GM19438 (cell line): Measurements from ENCODE around the gene FYN.

Source experiments
- ATAC-seq: cut with Tn5 transposase; IDR thresholded peaks from one replicate; pipeline ENCODE4 v1.9.1; 2021; ENCODE audit warnings: low read depth; ENCODE audit not compliant: unreplicated experiment

FYN gene

GRCh38 chr6:111759331-111759835 is 113.9 kb downstream of the FYN start:
- no peak for ATAC-seq

GRCh38 chr6:111758608-111759329 is 114.5 kb downstream of the FYN start:
- ATAC-seq, result no peak

GRCh38 chr6:111757342-111757741 is 115.9 kb downstream of the FYN start:
- ATAC-seq, result no peak

- no peak for ATAC-seq
Observed at GRCh38 chr6:111754423-111754822, 118.8 kb downstream of the FYN start.

- no peak for ATAC-seq
Observed at GRCh38 chr6:111753573-111753972, 119.7 kb downstream of the FYN start.

- ATAC-seq, result no peak
Observed at GRCh38 chr6:111752476-111752875, 120.8 kb downstream of the FYN start.

- peak; percentile 94 for ATAC-seq
Observed at GRCh38 chr6:111750753-111751673, 122.2 kb downstream of the FYN start.

- no peak for ATAC-seq
Observed at GRCh38 chr6:111750153-111750552, 123.1 kb downstream of the FYN start.

- ATAC-seq, result no peak
Observed at GRCh38 chr6:111748231-111748647, 125.0 kb downstream of the FYN start.

- no peak for ATAC-seq
Observed at GRCh38 chr6:111747829-111748228, 125.4 kb downstream of the FYN start.

- no peak for ATAC-seq
Observed at GRCh38 chr6:111747396-111747795, 125.9 kb downstream of the FYN start.

- no peak for ATAC-seq
Observed at GRCh38 chr6:111746983-111747382, 126.3 kb downstream of the FYN start.

GRCh38 chr6:111745636-111746035 is 127.6 kb downstream of the FYN start:
- ATAC-seq, result no peak

GRCh38 chr6:111745186-111745585 is 128.1 kb downstream of the FYN start:
- no peak for ATAC-seq

GRCh38 chr6:111743862-111744692 is 129.2 kb downstream of the FYN start:
- ATAC-seq, result no peak

GRCh38 chr6:111743360-111743759 is 129.9 kb downstream of the FYN start:
- no peak for ATAC-seq

- no peak for ATAC-seq
Observed at GRCh38 chr6:111741177-111741952, 131.9 kb downstream of the FYN start.

- no peak for ATAC-seq
Observed at GRCh38 chr6:111740506-111740905, 132.7 kb downstream of the FYN start.

GRCh38 chr6:111739257-111739696 is 134.0 kb downstream of the FYN start:
- ATAC-seq, result no peak

GRCh38 chr6:111738631-111739030 is 134.6 kb downstream of the FYN start:
- ATAC-seq, result no peak
